Activated naive CD8-positive, alpha-beta T cell treated with anti-CD3 and anti-CD28 coated beads, Interleukin-2, amount 50 U/mL, for 16 hours (primary cell): Measurements from ENCODE around the gene TIAM2.
"Not testable (repeated sequence)": the region's sequence is repeated elsewhere in the genome, so short reads cannot be mapped to it uniquely, and the experiment has no call there.

Source experiments
- DNase-seq: peaks from one replicate; pipeline ENCODE4 v3.0.0-alpha.2; 2020; ENCODE audit warnings: low read depth, low spot score

Gene TIAM2

DNA sequence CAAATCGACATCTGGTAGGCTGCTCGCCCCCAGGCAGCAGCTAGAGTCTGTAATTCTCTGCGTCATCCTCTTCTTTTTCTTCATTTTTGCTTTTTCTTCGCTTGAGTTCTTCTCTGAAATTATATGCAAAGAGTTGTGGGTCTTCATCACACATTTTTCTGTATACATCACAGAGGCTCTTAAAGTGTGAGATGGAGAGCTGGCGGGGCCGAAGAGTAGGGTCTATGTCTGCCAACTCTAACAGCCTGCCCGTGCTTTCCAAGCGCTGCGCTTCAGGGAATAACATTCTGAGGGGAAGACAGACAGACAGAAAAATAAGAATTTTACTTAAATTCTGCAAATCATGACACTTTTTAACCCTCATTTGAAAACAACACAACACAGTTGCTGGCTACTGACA lies 262.7 kb downstream of the TIAM2 start:
- DNase-seq, result no peak

DNA sequence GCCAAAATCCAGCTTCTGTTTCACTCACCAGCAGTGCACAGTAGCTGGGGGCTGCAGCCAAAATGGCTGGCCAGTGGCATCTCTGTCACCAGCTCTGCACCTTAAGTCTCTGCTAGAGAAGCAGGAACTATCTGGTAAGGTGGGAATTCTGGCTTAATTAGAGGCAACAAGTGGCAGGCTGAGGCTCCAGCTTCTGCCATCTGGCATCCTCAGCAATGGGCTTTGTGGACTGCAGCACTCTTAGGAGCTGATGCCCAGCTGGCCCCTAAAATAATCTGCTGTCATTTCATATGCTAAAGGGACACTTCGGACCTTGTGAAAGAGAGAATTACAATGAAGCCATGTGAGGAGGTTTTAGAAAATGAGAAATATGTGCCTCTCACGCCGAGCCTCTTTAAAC lies 264.1 kb downstream of the TIAM2 start:
- no peak for DNase-seq

DNA sequence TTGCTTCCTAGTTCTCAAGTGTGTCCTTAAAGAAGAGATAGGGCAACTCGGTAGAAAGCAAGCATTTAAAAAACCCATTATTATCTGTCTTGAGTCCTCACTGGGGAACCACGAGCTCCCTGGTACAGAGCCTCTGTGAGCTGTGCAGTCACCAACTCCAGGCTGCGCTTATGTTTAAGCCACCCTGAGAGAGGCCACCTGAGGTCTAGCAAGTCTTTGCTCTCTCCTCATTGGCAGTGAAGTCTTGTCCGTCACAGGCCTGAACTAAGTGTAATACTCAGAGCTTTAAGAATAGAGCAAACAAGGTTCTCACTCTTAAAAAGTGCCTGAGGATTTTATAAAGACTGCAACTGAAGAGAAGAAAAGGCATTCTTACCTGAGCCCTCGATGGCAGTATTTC lies 264.8 kb downstream of the TIAM2 start:
- no peak for DNase-seq

DNA sequence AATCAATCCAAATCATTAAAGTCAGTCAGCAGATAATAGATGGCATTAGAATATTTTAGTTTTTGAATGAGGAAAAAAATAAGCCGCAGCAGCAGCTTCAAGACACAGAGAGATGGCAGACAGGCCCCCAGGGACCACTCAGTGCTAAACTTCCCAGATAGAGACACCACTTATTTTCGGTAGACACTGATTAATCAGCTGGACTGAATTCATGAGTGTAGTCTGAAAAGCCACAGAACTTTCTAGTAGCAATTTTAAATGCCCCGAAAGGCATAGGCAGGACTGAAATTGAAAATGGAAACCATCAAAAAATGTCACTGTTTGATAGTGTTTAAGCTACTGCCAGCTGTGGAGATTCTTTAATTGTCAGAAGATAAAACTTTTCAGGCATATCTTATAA lies 265.6 kb downstream of the TIAM2 start:
- no peak for DNase-seq

DNA sequence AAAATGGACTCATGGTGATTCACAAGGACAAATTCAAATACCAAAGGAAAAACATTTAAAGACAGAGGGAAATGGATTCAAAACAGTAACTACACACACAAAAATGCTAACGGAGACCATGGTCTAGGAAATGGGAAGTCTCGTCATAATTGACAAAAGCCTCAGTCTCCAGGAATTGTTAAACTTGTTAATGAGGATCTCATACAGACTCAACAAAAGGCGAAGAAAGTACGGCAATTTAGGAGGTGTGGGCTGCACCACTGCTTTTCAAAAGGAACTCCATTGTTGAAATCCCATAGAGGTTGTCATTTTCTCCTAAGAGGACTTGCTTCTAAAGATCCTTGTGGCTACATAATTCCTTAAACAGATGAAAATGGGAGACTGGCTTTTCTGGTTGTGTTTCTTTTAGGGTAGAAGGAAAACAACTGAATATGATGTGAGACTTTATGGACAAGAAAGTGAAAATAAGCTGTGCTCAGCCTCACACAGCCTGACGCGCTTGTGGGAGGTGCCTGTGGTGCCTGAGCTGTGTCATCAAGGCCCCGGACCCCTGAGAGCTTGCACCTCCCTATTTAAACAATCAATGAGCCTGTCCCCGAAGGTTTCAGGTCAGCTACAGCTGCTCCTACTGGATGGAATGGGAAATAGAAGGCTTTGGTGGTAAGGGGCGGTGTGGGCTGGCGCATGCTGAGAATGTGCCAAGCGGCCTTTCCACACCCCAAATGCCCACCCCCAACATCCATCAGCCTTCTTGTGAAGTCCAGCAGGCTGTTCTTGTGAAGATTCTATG lies 266.2 kb downstream of the TIAM2 start:
- DNase-seq, result no peak

DNA sequence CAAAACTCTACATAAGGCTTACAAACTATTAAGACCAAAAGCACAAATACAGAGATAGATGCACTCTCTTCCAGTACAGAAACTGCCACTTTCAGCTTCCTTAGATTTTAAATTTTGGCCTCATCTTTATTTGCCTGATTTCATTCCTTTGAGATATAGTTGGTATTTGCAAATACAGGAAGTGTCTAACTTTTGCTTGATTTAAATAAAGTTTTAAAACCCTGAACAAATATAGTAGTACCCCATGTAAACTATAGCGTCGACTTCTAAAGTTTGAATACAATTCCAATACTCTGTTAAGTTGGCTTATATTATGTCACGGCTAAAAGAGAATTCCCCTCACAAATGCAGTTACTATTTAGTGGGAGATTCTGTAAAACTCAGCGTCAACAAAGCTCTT lies 267.5 kb downstream of the TIAM2 start:
- DNase-seq, result no peak

DNA sequence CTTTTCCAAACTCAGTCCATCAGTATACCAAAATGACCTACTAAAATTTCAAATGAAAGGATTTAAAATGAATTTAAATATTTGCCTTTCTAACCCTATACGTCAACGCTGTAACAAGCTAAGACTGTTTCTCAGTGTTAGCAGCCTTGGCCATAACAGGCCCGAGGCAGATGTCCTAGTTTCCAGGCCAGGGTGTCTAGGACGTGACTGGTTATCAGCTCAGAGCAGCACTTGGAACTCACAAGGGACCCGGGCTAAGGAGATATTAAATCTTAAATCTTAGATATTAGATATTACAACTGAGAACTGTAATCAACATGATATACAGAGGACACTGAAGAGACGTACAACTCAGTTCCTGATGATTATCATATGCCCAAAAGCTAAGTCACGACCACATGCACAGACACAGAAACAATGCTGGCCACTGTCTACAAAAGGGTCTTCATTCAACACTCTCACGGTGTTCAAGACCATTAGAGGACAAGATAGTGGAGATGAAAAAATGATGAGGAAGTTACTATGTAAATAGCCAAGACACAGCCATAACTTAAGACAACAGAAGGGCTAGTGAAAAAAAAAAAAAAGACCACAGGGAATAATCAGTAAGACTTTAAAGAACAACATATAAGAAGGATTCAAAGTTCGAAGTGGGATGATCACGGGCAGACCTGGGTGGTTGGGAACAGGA lies 268.4 kb downstream of the TIAM2 start, which contains the start of gene CLDN20:
TSS of gene CLDN20 (plus strand) at position 641 of the 691 bp plus-strand sequence. CDS start 11,707 bp downstream, outside the sequence.
- DNase-seq, result no peak

DNA sequence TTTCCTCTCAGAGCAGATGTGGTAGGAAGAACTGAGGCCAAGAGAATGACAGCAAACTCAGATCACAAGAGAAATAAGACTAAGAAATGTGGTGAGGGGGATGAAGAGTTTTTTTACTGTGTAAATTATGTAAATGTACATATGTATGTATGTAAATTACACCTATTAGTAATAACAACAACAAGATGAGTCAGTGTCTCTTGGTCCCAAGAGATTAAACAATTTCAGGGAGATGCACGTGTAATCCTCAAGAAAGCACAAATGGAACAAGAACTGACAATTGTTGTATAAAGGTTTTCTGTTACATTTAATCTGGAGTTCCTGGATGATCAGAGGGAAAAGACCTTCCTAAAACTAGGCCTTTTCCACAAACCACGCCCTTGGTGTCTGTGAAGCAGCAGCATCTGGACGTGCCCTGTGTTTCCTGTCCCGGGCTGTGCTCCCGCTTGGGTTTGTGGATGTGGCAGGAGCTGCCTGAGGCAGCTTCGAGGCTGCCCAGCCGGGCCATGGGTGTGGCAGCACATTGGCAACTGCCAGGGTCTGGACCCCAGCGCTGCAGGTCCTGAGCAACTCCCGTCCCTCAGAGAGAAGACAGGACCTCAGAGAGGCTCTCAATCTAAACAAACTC lies 269.7 kb downstream of the TIAM2 start:
- DNase-seq, result no peak

DNA sequence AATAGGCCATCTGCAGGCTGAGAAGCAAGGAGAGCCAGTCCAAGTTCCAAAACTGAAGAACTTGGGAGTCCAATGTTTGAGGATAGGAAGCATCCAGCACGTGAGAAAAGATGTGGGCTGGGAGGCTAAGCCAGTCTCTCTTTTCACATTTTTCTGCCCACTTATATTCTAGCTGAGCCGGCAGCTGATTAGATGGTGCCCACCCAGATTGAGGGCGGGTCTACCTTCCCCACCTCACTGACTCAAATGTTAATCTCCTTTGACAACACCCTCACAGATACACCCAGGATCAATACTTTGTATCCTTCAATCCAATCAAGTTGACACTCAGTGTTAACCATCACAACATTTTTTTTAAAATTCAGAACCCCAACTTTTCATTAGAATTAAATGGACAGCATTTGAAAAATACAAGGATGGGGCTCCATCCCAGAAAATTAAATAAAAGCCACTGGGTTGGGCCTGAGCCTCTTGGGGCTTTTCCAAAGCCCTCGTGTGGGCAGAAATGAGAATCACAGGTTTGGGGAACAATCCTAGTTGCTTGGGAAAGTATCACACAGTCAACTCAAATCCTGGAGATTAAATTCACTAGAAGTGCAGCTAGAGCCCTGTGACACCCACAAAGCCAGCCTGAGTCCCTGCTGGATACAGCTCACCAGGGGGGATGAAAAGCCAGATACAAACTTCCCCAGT lies 270.9 kb downstream of the TIAM2 start:
- no peak for DNase-seq

DNA sequence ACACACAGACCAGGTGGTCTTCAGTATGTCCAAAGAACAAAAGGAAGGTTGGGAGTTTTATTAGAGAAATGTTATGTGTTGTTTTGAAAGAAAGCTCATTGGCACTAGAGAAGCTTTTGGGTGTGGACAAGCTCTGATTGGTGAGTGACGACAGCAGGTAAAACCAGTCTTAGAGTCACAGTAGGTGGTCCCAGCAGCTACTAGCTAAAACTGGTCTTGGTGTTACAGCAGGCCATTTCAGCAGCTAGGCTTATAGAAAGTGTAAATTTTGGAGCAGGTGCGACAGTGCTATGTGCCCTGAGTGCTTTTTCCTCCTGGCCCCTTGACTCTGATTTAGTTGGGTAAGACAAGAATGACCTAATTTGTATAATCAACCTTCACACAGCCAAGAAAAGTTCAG lies 272.3 kb downstream of the TIAM2 start:
- no peak for DNase-seq

DNA sequence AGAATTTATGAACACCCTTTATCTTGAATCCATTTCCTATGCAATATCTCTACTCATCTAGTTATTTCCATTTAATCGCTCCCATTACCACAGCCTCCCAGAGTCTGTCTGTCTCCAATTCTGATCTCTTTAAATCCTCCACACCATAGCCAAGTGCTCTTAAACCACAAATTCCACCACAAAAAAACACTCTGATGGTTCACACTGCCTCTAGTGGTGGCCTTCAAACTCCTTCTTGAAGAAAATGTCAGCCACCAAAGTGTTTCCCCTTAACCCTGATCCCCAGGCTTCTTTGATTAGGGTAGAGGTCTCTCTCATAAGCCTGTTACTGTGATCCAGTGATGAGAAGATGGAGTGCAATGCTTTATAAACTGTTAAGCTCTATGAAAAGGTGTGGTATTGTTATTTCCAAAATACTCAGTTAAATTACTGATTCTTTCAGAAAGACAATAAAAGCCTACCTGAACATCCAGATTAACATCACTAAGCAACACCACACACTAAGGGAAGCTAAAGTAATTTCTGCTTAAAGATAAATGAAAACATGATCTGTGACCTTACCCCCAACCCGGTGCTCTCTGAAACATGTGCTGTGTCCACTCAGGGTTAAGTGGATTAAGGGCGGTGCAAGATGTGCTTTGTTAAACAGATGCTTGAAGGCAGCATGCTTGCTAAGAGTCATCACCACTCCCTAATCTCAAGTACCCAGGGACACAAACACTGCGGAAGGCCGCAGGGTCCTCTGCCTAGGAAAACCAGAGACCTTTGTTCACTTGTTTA lies 273.2 kb downstream of the TIAM2 start:
- not testable (repeated sequence) for DNase-seq

DNA sequence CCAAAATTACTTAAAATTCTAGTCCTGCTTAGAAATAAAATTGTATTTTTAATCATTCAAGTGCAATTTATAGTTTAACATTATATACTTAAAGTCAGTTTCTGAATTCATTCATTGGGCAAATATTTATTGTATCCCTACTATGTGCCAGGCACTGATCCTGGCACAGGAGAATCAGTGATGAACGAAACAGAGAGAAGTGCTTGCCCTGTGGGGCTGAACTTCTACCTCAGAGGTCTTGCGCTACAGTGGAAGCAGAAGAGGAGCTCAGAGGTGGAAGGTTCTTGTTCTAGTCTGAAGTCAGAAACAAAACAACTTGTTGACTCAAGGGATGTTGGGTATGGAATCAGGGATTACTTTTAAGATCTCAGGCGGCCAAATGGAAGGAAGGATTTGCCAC lies 274.6 kb downstream of the TIAM2 start:
- no peak for DNase-seq

DNA sequence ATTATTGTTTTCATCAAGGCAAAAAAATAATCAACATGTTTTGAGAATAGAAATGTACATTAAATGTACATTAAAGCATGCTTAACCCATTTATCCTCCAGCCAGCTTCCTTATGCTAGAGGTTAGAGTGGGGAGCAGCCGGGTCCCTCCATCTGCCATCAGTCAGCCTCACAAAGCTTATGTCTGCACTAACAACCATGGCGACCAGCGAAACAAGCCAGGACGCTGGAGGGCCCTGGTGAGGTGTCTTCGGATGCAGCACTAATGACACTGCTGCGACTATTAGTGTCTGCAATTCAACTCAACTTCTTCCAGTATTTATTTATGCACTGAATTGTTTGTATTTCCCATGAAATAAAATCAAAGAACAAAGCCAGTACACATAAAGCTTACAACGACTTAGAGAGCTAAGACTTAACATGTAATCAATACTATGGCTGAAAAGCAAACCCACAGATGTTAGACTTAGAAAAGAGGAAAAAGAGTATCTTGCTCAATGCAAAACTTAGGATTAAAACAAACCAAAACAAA lies 275.5 kb downstream of the TIAM2 start:
- DNase-seq, result no peak

DNA sequence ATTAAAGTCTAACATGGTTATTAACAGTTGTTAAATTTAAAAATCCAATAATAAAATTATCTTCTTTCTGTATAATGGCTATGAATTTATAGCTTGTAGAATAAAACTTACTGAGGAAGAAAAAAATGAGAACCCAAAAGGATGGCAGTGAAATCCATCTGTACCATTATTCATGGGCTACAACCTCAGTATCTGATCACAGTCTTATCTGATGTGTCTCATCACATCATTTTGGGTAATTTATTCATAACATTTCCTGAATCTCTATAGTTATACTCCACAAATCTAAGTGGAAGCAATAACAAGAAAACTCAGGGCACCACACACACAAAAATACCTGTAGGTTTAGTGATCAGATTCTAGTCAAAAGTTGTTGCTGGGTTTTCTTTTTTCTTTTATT lies 276.0 kb downstream of the TIAM2 start:
- DNase-seq, result no peak

DNA sequence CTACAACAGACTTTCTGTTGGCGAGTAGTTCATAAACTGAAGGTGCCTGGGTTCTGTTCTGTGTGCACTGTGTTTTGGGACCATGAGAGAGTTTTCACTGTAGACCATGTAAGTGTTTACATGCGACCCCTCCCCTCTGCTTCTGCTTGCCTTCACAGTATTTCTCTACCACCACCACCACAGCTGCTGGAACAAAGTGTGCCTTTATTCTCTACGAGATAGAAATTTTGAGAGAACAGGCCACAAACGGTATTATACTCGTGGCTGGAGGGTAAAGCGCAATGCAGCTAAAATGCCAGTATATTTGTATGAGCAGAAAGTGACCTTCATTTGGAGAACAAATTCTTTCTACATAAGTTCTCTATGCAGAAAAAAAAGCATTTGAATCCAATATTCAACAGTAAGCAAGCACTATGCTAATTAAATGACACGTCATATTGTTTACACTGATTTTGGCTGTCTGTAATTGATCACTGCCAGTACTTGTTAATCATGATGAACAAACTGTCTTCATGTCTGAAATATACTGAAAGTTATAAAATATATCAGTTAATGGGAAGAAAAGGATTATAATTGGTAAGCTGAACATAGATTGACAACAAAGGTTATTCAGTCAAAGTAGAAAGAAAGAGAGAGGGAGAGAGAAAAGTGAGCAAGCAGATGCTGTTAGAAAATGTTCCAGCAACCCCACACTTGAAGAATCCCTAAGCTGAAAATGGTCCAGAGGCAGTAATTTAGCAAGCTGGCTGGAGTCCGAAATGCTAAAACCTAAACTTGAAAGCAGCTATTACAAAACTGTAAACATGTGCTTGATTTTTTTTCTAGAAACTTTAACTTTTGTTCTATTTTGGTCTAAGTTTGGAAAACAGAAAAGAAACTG lies 277.5 kb downstream of the TIAM2 start:
- DNase-seq, result no peak

DNA sequence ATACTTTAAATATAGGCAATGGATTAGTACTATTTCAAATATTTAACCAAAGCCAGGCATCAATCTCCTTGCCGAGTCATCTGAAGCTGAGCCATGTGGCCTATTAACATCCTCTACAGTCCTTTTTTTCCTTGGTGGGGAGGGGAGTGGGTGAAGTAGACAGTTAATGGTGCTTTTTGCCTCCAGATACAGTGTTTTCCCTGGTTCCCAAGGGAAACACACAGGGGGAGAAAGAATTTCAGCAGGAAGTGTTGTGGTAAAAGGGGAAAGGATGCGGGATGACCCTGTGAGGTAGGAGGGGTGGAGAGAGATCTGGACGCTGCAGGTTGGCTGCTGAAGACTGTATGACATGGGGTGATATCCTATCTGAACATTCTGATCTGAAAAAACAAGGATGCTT lies 278.3 kb downstream of the TIAM2 start:
- no peak for DNase-seq

DNA sequence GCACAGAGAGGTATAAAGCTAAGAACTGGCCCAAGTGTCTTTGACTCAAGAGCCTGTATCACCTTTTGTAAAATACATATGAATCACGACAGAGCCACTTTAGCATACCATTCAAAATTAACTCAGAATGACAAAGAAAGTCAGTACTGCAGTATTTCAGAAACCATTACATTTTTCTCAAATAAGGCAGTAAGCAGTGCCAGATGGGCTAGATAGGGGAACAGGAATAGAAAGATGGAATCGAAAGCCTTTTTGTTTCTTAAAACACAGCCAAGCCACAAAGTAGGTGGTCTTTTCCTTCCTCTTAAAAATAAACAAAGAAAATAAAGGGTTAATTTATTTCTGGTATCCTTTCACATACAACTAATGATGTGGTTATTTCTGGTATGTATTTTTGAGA lies 279.0 kb downstream of the TIAM2 start:
- no peak for DNase-seq

DNA sequence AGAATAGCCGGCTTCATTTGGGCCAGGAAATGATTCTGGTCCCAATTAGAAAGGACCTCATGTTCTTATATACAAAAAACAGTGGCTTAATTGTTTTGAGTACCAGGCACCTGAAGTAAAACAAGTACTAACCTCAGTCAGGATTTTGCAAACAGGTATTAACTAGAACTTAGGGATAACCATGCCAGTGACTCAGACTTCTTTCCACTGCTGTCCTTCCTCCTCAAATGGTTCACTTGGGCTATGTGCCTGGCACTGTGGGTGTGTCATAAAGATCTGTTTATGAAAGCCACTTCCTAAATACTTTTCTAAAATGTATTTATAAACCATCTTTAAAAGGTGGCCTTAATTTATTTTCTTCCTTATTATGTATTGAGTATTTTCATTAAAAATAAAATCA lies 279.4 kb downstream of the TIAM2 start:
- DNase-seq, result no peak

DNA sequence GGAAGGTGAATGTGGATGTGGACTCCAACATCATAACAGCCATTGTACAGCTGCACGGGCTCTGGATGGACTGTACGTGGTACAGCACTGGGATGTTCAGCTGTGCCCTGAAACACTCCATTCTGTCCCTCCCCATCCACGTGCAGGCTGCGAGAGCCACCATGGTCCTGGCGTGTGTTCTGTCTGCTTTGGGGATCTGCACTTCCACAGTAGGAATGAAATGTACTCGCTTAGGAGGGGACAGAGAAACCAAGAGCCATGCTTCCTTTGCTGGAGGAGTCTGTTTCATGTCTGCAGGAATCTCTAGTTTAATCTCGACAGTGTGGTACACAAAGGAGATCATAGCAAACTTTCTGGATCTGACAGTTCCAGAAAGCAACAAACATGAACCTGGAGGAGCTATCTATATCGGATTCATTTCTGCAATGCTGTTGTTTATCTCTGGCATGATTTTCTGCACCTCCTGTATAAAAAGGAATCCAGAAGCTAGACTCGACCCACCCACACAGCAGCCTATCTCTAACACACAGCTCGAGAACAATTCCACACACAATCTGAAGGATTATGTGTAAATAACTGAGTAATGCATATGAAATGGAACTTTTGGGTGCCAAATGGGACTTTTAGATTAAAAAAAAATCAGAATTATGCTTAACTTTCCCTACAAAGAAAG lies 280.8 kb downstream of the TIAM2 start:
- no peak for DNase-seq

DNA sequence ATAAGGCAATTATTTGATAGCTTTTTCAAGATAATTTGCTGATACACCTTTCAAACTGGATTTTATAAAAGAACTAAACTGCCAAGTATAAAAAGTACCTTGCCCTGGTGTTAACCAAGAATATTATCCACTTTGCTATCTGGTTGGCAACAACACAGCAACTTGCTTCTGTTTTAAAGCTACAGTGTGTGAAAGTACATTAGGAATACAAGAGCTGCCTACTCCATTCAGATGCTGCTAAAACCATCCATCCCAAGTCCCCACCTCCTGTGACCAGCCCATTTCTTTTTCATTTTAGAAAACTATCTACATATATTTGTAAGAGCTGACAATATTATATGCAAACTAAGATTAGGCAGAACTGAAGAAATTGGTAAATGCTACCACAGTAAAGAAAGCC lies 281.5 kb downstream of the TIAM2 start:
- no peak for DNase-seq
